Hepatocyte (in vitro differentiated cells): ENCODE measurements around the gene ENPP1. TPM values are rescaled to one million over a fixed set of nuclear protein-coding genes. Genes with fewer than 3 reads are reported as not detected.

ENCODE experiments used
- DNase-seq: peaks from one replicate; pipeline ENCODE4 v3.0.0-alpha.2; 2016; ENCODE audit warnings: low spot score
- H2AFZ ChIP-seq: fragments of 200-600 bp; sonication (generic); 2 replicates; pipeline ENCODE4 v1.6.0; 2016; ENCODE audit warnings: antibody characterized with exemption, mild to moderate bottlenecking
- H3K27ac ChIP-seq: fragments of 200-600 bp; sonication (generic); 2 replicates; pipeline ENCODE4 v1.5.1; 2016; ENCODE audit warnings: mild to moderate bottlenecking
- H3K27me3 ChIP-seq: fragments of 200-600 bp; sonication (generic); 2 replicates; pipeline ENCODE4 v1.6.1; 2016
- H3K36me3 ChIP-seq: fragments of 200-600 bp; sonication (generic); replicated peaks from 2 replicates; pipeline ENCODE4 v1.5.1; 2016; ENCODE audit warnings: low read depth; ENCODE audit not compliant: insufficient read depth
- H3K4me1 ChIP-seq: fragments of 200-600 bp; sonication (generic); 2 replicates; pipeline ENCODE4 v1.5.1; 2016; ENCODE audit warnings: mild to moderate bottlenecking, moderate library complexity; ENCODE audit not compliant: insufficient read depth
- H3K4me2 ChIP-seq: fragments of 200-600 bp; sonication (generic); 2 replicates; pipeline ENCODE4 v1.6.0; 2016
- H3K4me3 ChIP-seq: fragments of 200-600 bp; sonication (generic); 2 replicates; pipeline ENCODE4 v1.5.1; 2016; ENCODE audit warnings: mild to moderate bottlenecking
- H3K79me2 ChIP-seq: fragments of 200-600 bp; sonication (generic); 2 replicates; pipeline ENCODE4 v1.6.0; 2017; ENCODE audit warnings: mild to moderate bottlenecking
- H3K9me2 ChIP-seq: fragments of 200-600 bp; sonication (generic); replicated peaks from 2 replicates; pipeline ENCODE4 v1.6.0; 2017; ENCODE audit warnings: mild to moderate bottlenecking; ENCODE audit not compliant: insufficient read depth
- H3K9me3 ChIP-seq: fragments of 200-600 bp; sonication (generic); 2 replicates; pipeline ENCODE4 v1.5.1; 2016; ENCODE audit warnings: low read depth, mild to moderate bottlenecking
- H4K20me1 ChIP-seq: fragments of 200-600 bp; sonication (generic); 2 replicates; pipeline ENCODE4 v1.6.0; 2016; ENCODE audit warnings: mild to moderate bottlenecking; ENCODE audit not compliant: insufficient read depth, poor library complexity, severe bottlenecking
- CTCF ChIP-seq: fragments of 200-600 bp; sonication (generic); IDR thresholded peaks from 2 replicates; pipeline ENCODE4 v1.5.1; 2016; ENCODE audit warnings: antibody characterized with exemption, mild to moderate bottlenecking; ENCODE audit not compliant: poor library complexity
- EZH2 ChIP-seq: fragments of 200-600 bp; sonication (generic); IDR thresholded peaks from 2 replicates; pipeline ENCODE4 v1.6.1; 2016; ENCODE audit warnings: antibody characterized with exemption, mild to moderate bottlenecking, borderline replicate concordance
- EZH2phosphoT487 ChIP-seq: fragments of 200-600 bp; sonication (generic); IDR thresholded peaks from one replicate; pipeline ENCODE4 v1.6.1; 2018; ENCODE audit warnings: antibody characterized with exemption, mild to moderate bottlenecking, low read depth, moderate library complexity; ENCODE audit not compliant: unreplicated experiment, severe bottlenecking
- WGBS: methylation state at CpG from one replicate; pipeline ENCODE4 v1.1.6; 2016; ENCODE audit warnings: low lambda C conversion rate; ENCODE audit errors: missing lambda C conversion rate; 5-methylcytosine and 5-hydroxymethylcytosine counted together
- polyA plus RNA-seq: library from polyadenylated mRNA; unstranded; fragments of >200 nt; fragmentation: Nextera tagmentation; extraction: Ambion mirVana; gene quantifications from 2 replicates; pipeline ENCODE4 v1.2.1, GENCODE V29; 2016
- total RNA-seq: library from RNA; depleted of rRNA; stranded (reverse); fragments of >200 nt; gene quantifications from 2 replicates; pipeline ENCODE4 v1.2.3, GENCODE V29; 2014

ENPP1 gene
- total and polyA plus RNA-seq, 2 experiments from 2014 or later: 74.7 to 86.9 TPM

GRCh38 chr6:131769385-131770141 lies 38.3 kb upstream of the ENPP1 start:
- H3K9me3 ChIP-seq: no peaks in the 10 kb centered on the region
- no peaks in the 10 kb centered on the region for H3K9me2 ChIP-seq
- H3K4me3 ChIP-seq: no peak overlapping the region
- no peaks in the 10 kb centered on the region for H3K79me2 ChIP-seq
- TF ChIP-seq EZH2phosphoT487: no peak
- TF ChIP-seq EZH2: no peak
- TF ChIP-seq CTCF: no peak
- H3K4me1 ChIP-seq: peaks cover 7% of the 10 kb centered on the region
- no peak overlapping the region for H3K4me2 ChIP-seq
- no peaks in the 10 kb centered on the region for H3K27me3 ChIP-seq
- DNase-seq: no peak
- H3K27ac ChIP-seq: no peak overlapping the region
- WGBS: 91% methylated on average over 15 of the region's 15 CpGs
- no peak overlapping the region for H2AFZ ChIP-seq
- no peaks in the 10 kb centered on the region for H4K20me1 ChIP-seq
- H3K36me3 ChIP-seq: no peaks in the 10 kb centered on the region

- no peak overlapping the region for H3K4me2 ChIP-seq
- no peaks in the 10 kb centered on the region for H3K79me2 ChIP-seq
- H2AFZ ChIP-seq: no peak overlapping the region
- no peak overlapping the region for H3K27ac ChIP-seq
- DNase-seq: no peak
- H3K4me1 ChIP-seq: no peaks in the 10 kb centered on the region
- no peaks in the 10 kb centered on the region for H3K27me3 ChIP-seq
- 69% methylated on average over 1 of the region's 1 CpG for WGBS
- H4K20me1 ChIP-seq: no peaks in the 10 kb centered on the region
- H3K9me2 ChIP-seq: no peaks in the 10 kb centered on the region
- H3K9me3 ChIP-seq: no peaks in the 10 kb centered on the region
- no peaks in the 10 kb centered on the region for H3K36me3 ChIP-seq
- no peak overlapping the region for H3K4me3 ChIP-seq
- TF ChIP-seq EZH2phosphoT487 (no peak), EZH2 (no peak), CTCF (no peak)
These were observed 37.0 kb upstream of the ENPP1 start for GRCh38 chr6:131770776-131771175.

DNA sequence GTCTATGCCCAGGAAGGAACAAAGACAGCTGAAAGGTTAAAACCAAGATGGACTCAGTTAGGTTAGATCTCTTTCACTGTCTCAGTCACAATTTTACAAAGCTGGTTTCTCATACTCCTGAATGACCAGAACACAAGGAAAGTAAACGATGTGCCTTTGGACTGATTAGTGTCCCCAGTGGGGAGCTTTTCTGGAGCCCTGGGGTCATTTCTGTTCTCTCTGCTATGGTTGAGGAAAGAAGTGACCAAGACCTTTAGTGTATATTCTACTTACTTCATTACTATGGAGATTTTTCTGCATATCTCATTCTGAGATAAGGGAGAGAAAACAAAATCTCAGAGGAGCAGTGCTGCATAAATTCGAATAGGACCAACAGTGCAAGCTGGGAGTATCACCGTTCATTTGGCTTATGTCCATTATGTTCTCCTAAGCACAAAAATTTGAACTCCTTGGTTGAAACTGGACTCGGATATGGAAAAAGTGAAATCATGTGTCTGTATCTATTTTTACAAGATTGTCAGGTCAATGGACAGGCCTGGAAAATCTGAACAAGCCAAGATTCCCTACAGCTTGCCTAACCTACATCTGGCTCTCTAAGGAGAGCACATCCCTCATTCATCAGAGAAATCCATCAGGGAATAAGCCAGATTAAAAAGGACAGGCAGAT lies 34.4 kb upstream of the ENPP1 start:
- WGBS: 79% methylated on average over 4 of the region's 4 CpGs
- no peaks in the 10 kb centered on the region for H3K79me2 ChIP-seq
- H3K36me3 ChIP-seq: no peaks in the 10 kb centered on the region
- DNase-seq: no peak
- no peaks in the 10 kb centered on the region for H3K27me3 ChIP-seq
- no peak for TF ChIP-seq CTCF
- TF ChIP-seq EZH2phosphoT487: no peak
- no peak for TF ChIP-seq EZH2
- no peaks in the 10 kb centered on the region for H3K9me3 ChIP-seq
- H4K20me1 ChIP-seq: no peaks in the 10 kb centered on the region
- no peak overlapping the region for H3K4me2 ChIP-seq
- no peak overlapping the region for H2AFZ ChIP-seq
- no peaks in the 10 kb centered on the region for H3K9me2 ChIP-seq
- H3K27ac ChIP-seq: peak overlapping the region; percentile 5
- H3K4me1 ChIP-seq: peaks cover 11% of the 10 kb centered on the region
- no peak overlapping the region for H3K4me3 ChIP-seq
